ENCODE results near the gene NAALADL1.

The NAALADL1 gene

GRCh38 chr11:65017937-65018336, 40.4 kb downstream of the NAALADL1 start:
- TF ChIP-seq BACH2 (CRISPR knock-in tag; IDR thresholded peaks at IDR 0.05; ENCODE audit: borderline replicate concordance) (no peak), ESRRG (CRISPR knock-in tag; IDR thresholded peaks at IDR 0.05) (no peak), TOX (CRISPR knock-in tag; IDR thresholded peaks at IDR 0.05; ENCODE audit: borderline replicate concordance) (no peak), GLIS3 (CRISPR knock-in tag; IDR thresholded peaks at IDR 0.05) (no peak), RARB (CRISPR knock-in tag; IDR thresholded peaks at IDR 0.05) (no peak), OSR1 (CRISPR knock-in tag; IDR thresholded peaks at IDR 0.05) (no peak), PPARA (CRISPR knock-in tag; IDR thresholded peaks at IDR 0.05; ENCODE audit: borderline replicate concordance) (no peak), ZFP3 (CRISPR knock-in tag; IDR thresholded peaks at IDR 0.05) (no peak), ISL1 (CRISPR knock-in tag; IDR thresholded peaks at IDR 0.05) (no peak), ZC3H10 (CRISPR knock-in tag; IDR thresholded peaks at IDR 0.05) (no peak), CREB5 (CRISPR knock-in tag; IDR thresholded peaks at IDR 0.05; ENCODE audit: low read depth) (no peak), POU6F1 (CRISPR knock-in tag; IDR thresholded peaks at IDR 0.05; ENCODE audit: borderline replicate concordance, low read depth) (no peak), CSDC2 (CRISPR knock-in tag; IDR thresholded peaks at IDR 0.05) (no peak), PATZ1 (CRISPR knock-in tag; IDR thresholded peaks at IDR 0.05; ENCODE audit: borderline replicate concordance) (no peak), TSHZ2 (CRISPR knock-in tag; IDR thresholded peaks at IDR 0.05) (no peak), TCF4 (CRISPR knock-in tag; IDR thresholded peaks at IDR 0.05; ENCODE audit: borderline replicate concordance) (no peak), CSRNP3 (CRISPR knock-in tag; IDR thresholded peaks at IDR 0.05) (no peak), ZNF70 (CRISPR knock-in tag; IDR thresholded peaks at IDR 0.05) (no peak)

GRCh38 chr11:65016705-65017104, 41.6 kb downstream of the NAALADL1 start:
- ATAC-seq, result no peak
- no peak for TF ChIP-seq ZNF70 (CRISPR knock-in tag; IDR thresholded peaks at IDR 0.05)
- TF ChIP-seq RARB (CRISPR knock-in tag; IDR thresholded peaks at IDR 0.05), result no peak
- no peak for TF ChIP-seq ZNF8 (CRISPR knock-in tag; IDR thresholded peaks at IDR 0.05)
- no peak for TF ChIP-seq POU6F1 (CRISPR knock-in tag; IDR thresholded peaks at IDR 0.05; ENCODE audit: borderline replicate concordance, low read depth)
- no peak for TF ChIP-seq ZFP30 (CRISPR knock-in tag; IDR thresholded peaks at IDR 0.05)
- TF ChIP-seq PATZ1 (CRISPR knock-in tag; IDR thresholded peaks at IDR 0.05; ENCODE audit: borderline replicate concordance), result no peak
- no peak for TF ChIP-seq ZNF565 (CRISPR knock-in tag; conservative IDR thresholded peaks at IDR 0.05; ENCODE audit: low read depth)
- TF ChIP-seq TSHZ2 (CRISPR knock-in tag; IDR thresholded peaks at IDR 0.05), result no peak
- TF ChIP-seq ARNTL (CRISPR knock-in tag; IDR thresholded peaks at IDR 0.05; ENCODE audit: borderline replicate concordance, low read depth), result no peak
- TF ChIP-seq GLIS3 (CRISPR knock-in tag; IDR thresholded peaks at IDR 0.05), result no peak
- TF ChIP-seq ISL1 (CRISPR knock-in tag; IDR thresholded peaks at IDR 0.05), result no peak
- TF ChIP-seq TOX (CRISPR knock-in tag; IDR thresholded peaks at IDR 0.05; ENCODE audit: borderline replicate concordance), result no peak
- TF ChIP-seq PPARA (CRISPR knock-in tag; IDR thresholded peaks at IDR 0.05; ENCODE audit: borderline replicate concordance), result no peak
- TF ChIP-seq BACH2 (CRISPR knock-in tag; IDR thresholded peaks at IDR 0.05; ENCODE audit: borderline replicate concordance), result no peak
- TF ChIP-seq ZC3H10 (CRISPR knock-in tag; IDR thresholded peaks at IDR 0.05), result no peak
- no peak for TF ChIP-seq OSR1 (CRISPR knock-in tag; IDR thresholded peaks at IDR 0.05)
- no peak for TF ChIP-seq SNAI2 (CRISPR knock-in tag; IDR thresholded peaks at IDR 0.05)
- no peak for TF ChIP-seq CSDC2 (CRISPR knock-in tag; IDR thresholded peaks at IDR 0.05)
- TF ChIP-seq ESRRG (CRISPR knock-in tag; IDR thresholded peaks at IDR 0.05), result no peak

More at GRCh38 chr11:65017937-65018336, 40.4 kb downstream of the NAALADL1 start:
- no peak for ATAC-seq
